RWPE1 (cell line): ENCODE data around the gene SMARCD3.

Source experiments
- CTCF ChIA-PET: fragments of 350-600 bp; sonication (Branson Sonifier 250); formaldehyde crosslinking; extraction: SDS; loops from one replicate; lab custom pipeline; 2021; lab: Yijun Ruan, JAX
- POLR2A ChIA-PET: fragments of 400-600 bp; formaldehyde crosslinking; extraction: SDS; loops from one replicate; lab custom pipeline; 2020; ENCODE audit warnings: antibody characterized with exemption; ENCODE audit not compliant: low non-redundant PET; lab: Yijun Ruan, JAX
- DNase-seq: peaks from one replicate; pipeline ENCODE4 v3.0.0; 2012; ENCODE audit warnings: low spot score
- H3K27ac ChIP-seq: fragments of 450-650 bp; 2 replicates; pipeline ENCODE4 v1.5.1; 2017
- TF ChIP-seq, protein P1 (sequence below): fragments of 450-650 bp; conservative IDR thresholded peaks from 2 replicates; pipeline ENCODE4 v1.5.1; 2017; ENCODE audit warnings: low read depth, mild to moderate bottlenecking

Gene SMARCD3

DNA sequence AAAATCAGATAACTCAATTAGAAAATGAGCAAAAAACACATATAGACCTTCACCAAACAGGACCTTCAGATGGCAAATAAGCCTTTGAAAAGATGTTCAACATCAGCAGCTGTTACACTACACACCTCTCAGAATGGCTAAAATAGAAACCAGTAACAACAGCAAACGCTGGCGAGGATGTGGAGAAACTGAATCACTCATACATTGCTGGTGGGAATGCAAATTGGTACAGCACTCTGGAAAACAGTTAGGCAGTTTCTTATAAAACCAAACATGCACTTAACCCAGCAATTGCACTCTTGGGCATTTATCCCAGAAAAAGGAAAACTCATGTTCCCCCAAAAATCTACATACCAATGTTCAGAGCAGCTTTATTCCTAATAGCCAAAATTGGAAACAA, 37.7 kb upstream of the SMARCD3 start:
- ChIA-PET POLR2A (no interaction called here), CTCF (no interaction called here)
- H3K27ac ChIP-seq: no peak overlapping the region
- TF ChIP-seq, protein P1, sequence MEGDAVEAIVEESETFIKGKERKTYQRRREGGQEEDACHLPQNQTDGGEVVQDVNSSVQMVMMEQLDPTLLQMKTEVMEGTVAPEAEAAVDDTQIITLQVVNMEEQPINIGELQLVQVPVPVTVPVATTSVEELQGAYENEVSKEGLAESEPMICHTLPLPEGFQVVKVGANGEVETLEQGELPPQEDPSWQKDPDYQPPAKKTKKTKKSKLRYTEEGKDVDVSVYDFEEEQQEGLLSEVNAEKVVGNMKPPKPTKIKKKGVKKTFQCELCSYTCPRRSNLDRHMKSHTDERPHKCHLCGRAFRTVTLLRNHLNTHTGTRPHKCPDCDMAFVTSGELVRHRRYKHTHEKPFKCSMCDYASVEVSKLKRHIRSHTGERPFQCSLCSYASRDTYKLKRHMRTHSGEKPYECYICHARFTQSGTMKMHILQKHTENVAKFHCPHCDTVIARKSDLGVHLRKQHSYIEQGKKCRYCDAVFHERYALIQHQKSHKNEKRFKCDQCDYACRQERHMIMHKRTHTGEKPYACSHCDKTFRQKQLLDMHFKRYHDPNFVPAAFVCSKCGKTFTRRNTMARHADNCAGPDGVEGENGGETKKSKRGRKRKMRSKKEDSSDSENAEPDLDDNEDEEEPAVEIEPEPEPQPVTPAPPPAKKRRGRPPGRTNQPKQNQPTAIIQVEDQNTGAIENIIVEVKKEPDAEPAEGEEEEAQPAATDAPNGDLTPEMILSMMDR: no peak
- DNase-seq: no peak

DNA sequence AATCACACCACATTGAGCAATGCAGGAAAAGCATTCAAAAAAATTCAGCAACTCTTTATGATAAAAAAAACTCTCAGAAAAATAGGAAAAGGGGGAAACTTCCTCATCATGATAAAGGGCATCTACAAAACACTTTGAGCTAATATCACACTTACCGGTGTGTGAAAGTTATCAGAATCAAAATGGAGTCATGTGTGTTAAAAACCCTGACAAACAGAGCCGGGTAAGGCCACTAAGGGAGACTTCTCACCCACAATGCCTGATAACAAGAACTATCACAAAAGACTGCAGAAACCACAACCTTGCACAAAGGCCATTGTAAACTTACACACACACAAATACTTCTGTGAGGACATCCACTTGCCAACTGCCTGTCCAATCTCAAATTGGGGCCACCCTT, 34.8 kb upstream of the SMARCD3 start:
- no peak for DNase-seq
- TF ChIP-seq, protein P1: no peak
- H3K27ac ChIP-seq: no peak overlapping the region
- POLR2A ChIA-PET: no interaction called here
- CTCF ChIA-PET: no interaction called here

DNA sequence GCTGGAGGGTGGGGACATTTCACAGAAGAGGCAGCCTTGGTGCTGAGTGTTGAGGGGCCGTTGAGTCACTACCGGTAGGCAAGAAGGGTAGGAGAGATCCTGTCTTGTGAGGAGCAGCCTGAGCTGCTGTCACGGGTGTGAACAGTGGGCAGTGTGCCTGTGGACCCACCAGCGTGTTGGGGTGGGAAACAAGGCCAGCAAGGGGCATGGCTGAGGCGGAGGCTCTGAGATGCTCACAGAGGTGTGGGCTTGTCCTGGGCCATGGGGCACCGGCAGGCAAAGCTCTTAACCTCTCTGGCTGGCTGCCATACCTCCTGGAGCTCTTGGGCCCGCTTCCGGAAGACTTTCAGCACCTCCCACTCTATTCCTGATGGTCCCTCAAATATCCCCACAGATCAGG, 33.6 kb upstream of the SMARCD3 start:
- ChIA-PET CTCF (interaction anchor here (0.7 to 0.8 kb wide), 2 partner anchors 22 to 32 kb away, joined by 3 to 4 read pairs; no protein-coding TSS in a partner anchor), POLR2A (no interaction called here)
- TF ChIP-seq, protein P1: no peak
- no peak for DNase-seq
- H3K27ac ChIP-seq: no peak overlapping the region

DNA sequence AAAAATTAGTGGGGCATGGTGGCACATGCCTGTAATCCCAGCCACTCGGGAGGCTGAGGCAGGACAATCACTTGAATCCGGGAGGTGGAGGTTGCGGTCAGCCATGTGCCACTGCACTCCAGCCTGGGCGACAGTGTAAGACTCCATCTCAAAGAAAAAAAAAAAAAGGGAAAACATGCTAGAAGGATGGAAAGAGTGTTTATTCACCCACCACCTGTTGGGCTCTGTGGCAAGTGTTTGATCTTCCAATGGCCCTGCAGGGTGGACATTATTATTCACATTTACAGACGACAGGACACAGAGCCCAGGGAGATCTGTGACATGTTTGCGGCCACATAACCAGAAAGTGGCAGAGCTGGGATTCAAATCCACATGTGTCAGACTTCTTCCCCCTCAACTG, 33.2 kb upstream of the SMARCD3 start:
- TF ChIP-seq, protein P1: no peak
- CTCF ChIA-PET: interaction anchor here (0.8 kb wide), 1 partner anchor 22 kb away, joined by 4 read pairs; no protein-coding TSS in a partner anchor
- no peak overlapping the region for H3K27ac ChIP-seq
- no peak for DNase-seq
- POLR2A ChIA-PET: no interaction called here

DNA sequence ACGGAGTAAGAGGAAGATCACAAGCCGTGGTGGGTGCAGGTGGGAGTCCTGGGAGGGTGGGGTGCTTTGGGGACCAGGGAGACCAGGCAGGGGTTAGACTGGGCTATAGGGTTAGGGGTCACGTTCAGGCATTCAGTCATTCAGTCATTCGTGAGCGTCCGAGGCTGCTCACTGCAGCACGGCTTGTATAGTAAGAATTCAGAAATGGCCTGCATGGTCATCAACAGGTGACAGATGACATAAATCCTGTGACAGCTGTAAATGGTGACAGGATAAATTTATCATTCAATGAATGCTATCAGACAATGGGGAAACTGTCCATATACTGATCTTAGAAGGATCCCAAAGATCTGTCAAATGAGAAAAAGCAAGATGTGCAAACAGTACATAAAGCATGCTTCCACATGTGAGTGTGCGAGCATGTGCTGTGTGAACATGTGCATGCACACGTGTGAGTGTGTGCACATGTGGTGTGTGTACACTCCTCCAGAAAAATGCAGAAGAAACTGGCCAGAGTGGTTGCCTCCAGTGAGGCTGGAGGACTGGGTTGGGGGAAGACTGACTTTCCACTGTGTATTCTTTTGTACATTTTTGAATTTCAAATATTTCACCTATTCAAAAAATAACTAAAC, 32.0 kb upstream of the SMARCD3 start:
- ChIA-PET POLR2A (no interaction called here), CTCF (no interaction called here)
- TF ChIP-seq, protein P1: no peak
- H3K27ac ChIP-seq: no peak overlapping the region
- no peak for DNase-seq

DNA sequence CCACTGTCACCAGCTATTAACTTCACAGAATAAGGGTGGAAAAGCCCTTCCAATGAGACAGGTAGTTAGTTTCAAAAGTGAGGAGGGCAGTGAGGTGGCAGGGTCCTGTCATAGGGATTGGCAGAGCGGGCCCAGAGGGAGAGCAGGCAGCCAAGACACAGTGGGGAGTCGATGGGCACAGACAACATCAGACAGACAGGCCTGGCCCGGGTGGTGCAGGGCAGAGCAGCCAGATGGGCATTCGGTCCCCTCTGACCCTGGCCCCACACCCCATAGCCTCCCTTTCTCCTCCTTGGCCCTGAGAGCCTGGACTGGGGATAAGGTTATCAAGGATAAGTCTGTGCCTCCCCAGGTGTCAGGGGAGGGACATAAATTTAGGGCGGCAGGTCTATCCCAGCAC, 31.4 kb upstream of the SMARCD3 start:
- DNase-seq: no peak
- TF ChIP-seq, protein P1: no peak
- POLR2A ChIA-PET: no interaction called here
- no peak overlapping the region for H3K27ac ChIP-seq
- CTCF ChIA-PET: no interaction called here
